Measurements from ENCODE around the gene LMTK2. TPM values are rescaled to one million over a fixed set of nuclear protein-coding genes. Genes with fewer than 3 reads are reported as not detected.
A peak's percentile ranks its signal among the peaks of the same experiment; 100 is the strongest.

Gene LMTK2
- total RNA-seq, 2 experiments from 2014 or later, result 30.3 to 31.7 TPM

DNA sequence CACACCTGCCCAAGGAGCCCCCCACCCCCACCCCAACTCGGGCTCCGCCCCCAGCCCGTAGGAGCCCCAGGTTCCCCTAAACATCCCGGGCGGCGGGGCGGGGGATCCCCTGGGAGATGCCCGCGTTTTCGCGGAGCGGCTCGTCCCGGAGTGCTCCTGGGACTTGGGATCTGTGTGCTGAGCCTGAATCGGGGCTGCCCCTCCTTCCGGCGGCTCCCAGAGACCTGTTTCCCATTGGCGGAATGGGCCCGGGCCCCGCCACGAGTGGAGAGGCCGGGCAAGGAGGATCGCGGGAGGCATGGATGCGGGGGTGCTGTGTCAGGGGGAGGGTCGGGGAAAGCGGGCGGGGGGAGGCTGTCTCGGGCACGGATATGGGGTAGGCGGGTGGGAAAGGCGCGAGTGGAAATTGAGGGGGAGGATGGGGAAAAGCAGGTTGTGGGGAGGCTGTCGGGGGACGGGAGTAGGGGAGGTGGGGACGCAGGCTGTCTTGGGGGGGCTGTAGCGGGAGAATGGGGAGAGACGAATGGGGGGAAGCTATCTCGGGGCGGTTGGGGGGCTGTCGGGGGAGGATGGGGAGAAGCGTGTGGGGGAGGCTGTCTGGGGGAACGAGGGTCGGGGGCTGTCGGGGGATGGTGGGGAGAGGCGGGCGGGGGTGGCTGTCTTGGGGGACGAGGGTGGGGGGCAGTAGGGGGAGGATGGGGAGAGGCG is 104.0 kb downstream of the LMTK2 start:
- no peaks in the 10 kb centered on the region for H3K27me3 Mint-ChIP-seq
- ATAC-seq (ENCODE audit: poor library complexity), result no peak
- POLR2A ChIA-PET, result interaction anchor here (1.3 to 2.7 kb wide), 2 partner anchors 8 to 40 kb away, joined by 5 to 18 read pairs; no protein-coding TSS in a partner anchor

GRCh38 chr7:98211221-98211675 is 104.6 kb downstream of the LMTK2 start, which contains the start of gene BHLHA15:
Gene BHLHA15, plus strand, starts transcription at chr7:98211439. Its CDS starts 871 bp downstream, at chr7:98212310.
- ChIA-PET CTCF (no interaction called here), POLR2A (interaction anchor here (0.8 to 2.7 kb wide), 3 partner anchors 9 to 40 kb away, joined by 3 to 18 read pairs (median 5); no protein-coding TSS in a partner anchor)
- H3K27me3 Mint-ChIP-seq, result no peaks in the 10 kb centered on the region
- peak within 1 kb of the TSS; percentile 26 for H3K4me3 ChIP-seq (ENCODE audit: low read length)
- H3K4me1 ChIP-seq (ENCODE audit: insufficient read depth, low read length), result peaks cover 13% of the 10 kb centered on the region
- DNase-seq (peak in 7 of 14 experiments; percentile 14 to 58 (median 39)), ATAC-seq (ENCODE audit: poor library complexity) (peak; percentile 29)
- no peak for TF ChIP-seq CTCF (IDR thresholded peaks at IDR 0.05)
- intact Hi-C loops (cut with DNase I, micrococcal nuclease), result loop anchor here in 1 of 2 experiments (5.0 kb wide), 2 partner anchors 41 to 71 kb away; partner anchors contain the start of genes BRI3 and TECPR1
- no peak within 1 kb of the TSS for H3K27ac ChIP-seq (ENCODE audit: low read depth in 1 of 2, low read length in 2 of 2)
- peaks cover 20% of the 10 kb centered on the region for H3K36me3 Mint-ChIP-seq (ENCODE audit: low read depth)
- peak within 1 kb of the TSS; percentile 63 for H3K4me3 Mint-ChIP-seq
- H3K9me3 Mint-ChIP-seq, result no peaks in the 10 kb centered on the region
- H3K27ac Mint-ChIP-seq, result no peak within 1 kb of the TSS
- H3K36me3 ChIP-seq (ENCODE audit: insufficient read depth, low read length), result peaks cover 17% of the 10 kb centered on the region
- H3K27me3 ChIP-seq (ENCODE audit: control insufficient read depth in 1 of 2, insufficient read depth in 2 of 2, low read length in 2 of 2), result no peaks in the 10 kb centered on the region
- H3K4me1 Mint-ChIP-seq (ENCODE audit: low read depth), result peaks cover 10% of the 10 kb centered on the region
- H3K9me3 ChIP-seq (ENCODE audit: control insufficient read depth in 1 of 2, insufficient read depth in 1 of 2, low read length in 2 of 2), result no peaks in the 10 kb centered on the region

More for the DNA sequence above, 104.0 kb downstream of the LMTK2 start:
- H3K4me1 ChIP-seq (ENCODE audit: insufficient read depth, low read length), result peaks cover 13% of the 10 kb centered on the region
- intact Hi-C loops (cut with DNase I, micrococcal nuclease), result loop anchor here in 1 of 2 experiments (5.0 kb wide), 2 partner anchors 42 to 72 kb away; partner anchors contain the start of genes BRI3 and TECPR1
- Mint-ChIP-seq H3K9me3 (no peaks in the 10 kb centered on the region), H3K36me3 (ENCODE audit: low read depth) (peaks cover 25% of the 10 kb centered on the region), H3K4me3 (no peak overlapping the region), H3K27ac (no peak overlapping the region), H3K4me1 (ENCODE audit: low read depth) (peaks cover 15% of the 10 kb centered on the region)
- H3K9me3 ChIP-seq (ENCODE audit: control insufficient read depth in 1 of 2, insufficient read depth in 1 of 2, low read length in 2 of 2), result no peaks in the 10 kb centered on the region
- DNase-seq, result peak in 2 of 14 experiments; percentile 16 to 25
- H3K4me3 ChIP-seq (ENCODE audit: low read length), result peak overlapping the region; percentile 26
- no peak for TF ChIP-seq CTCF (IDR thresholded peaks at IDR 0.05)
- no peaks in the 10 kb centered on the region for H3K27me3 ChIP-seq (ENCODE audit: control insufficient read depth in 1 of 2, insufficient read depth in 2 of 2, low read length in 2 of 2)
- H3K27ac ChIP-seq (ENCODE audit: low read depth in 1 of 2, low read length in 2 of 2), result no peak overlapping the region
- CTCF ChIA-PET, result no interaction called here
- H3K36me3 ChIP-seq (ENCODE audit: insufficient read depth, low read length), result peaks cover 17% of the 10 kb centered on the region

DNA sequence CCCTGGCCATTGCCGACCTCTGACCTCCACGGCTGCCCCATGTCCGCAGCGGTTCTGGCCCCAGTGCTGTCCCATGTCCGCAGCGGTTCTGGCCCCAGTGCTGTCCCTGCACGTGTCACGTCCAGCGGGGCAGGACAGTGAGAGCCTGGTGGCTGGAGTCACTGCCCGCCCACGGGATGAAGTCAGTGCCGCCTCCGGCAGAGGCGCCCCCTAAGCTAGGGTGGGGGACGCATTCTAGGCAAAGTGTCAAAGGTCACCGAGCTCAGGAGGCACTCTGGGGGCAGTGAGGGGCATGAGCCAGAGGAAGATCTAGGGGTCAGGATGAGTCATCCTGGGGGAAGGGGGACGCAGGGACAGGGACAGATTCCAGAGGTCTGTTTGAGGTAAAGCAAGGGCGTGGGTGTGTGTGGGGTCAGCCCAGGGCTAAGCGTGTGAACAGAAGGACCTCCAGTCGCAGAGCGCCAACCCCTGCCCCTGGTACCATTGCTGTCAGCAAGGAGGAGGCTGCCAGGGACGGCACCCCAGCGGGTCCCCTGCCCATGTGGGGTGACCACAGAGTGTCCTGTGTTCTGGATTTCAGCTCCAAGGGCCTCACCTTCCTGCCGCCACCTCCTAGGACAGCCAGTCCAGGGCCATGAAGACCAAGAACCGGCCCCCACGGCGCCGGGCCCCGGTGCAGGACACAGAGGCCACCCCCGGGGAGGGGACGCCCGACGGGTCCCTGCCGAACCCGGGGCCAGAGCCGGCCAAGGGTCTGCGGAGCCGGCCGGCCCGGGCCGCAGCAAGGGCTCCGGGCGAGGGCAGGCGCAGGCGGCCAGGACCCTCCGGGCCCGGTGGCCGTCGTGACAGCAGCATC is 105.2 kb downstream of the LMTK2 start:
- H3K27me3 ChIP-seq (ENCODE audit: control insufficient read depth in 1 of 2, insufficient read depth in 2 of 2, low read length in 2 of 2), result no peaks in the 10 kb centered on the region
- intact Hi-C loops (cut with DNase I, micrococcal nuclease), result loop anchor here in 1 of 2 experiments (5.0 kb wide), 2 partner anchors 40 to 70 kb away; partner anchors contain the start of genes BRI3 and TECPR1
- ChIA-PET CTCF (no interaction called here), POLR2A (interaction anchor here (0.8 to 2.7 kb wide), 4 partner anchors 9 to 40 kb away, joined by 3 to 18 read pairs (median 4); no protein-coding TSS in a partner anchor)
- H3K4me1 Mint-ChIP-seq (ENCODE audit: low read depth), result peaks cover 10% of the 10 kb centered on the region
- peak overlapping the region; percentile 26 for H3K4me3 ChIP-seq (ENCODE audit: low read length)
- peaks cover 12% of the 10 kb centered on the region for H3K36me3 ChIP-seq (ENCODE audit: insufficient read depth, low read length)
- no peak for TF ChIP-seq CTCF (IDR thresholded peaks at IDR 0.05)
- DNase-seq, result peak in 2 of 14 experiments; percentile 31 to 33
- H3K27me3 Mint-ChIP-seq, result no peaks in the 10 kb centered on the region
- H3K36me3 Mint-ChIP-seq (ENCODE audit: low read depth), result peaks cover 18% of the 10 kb centered on the region
- no peak for ATAC-seq (ENCODE audit: poor library complexity)
- H3K9me3 Mint-ChIP-seq, result no peaks in the 10 kb centered on the region
- peaks cover 13% of the 10 kb centered on the region for H3K4me1 ChIP-seq (ENCODE audit: insufficient read depth, low read length)
- H3K27ac ChIP-seq (ENCODE audit: low read depth in 1 of 2, low read length in 2 of 2), result no peak overlapping the region
- no peak overlapping the region for H3K27ac Mint-ChIP-seq
- H3K9me3 ChIP-seq (ENCODE audit: control insufficient read depth in 1 of 2, insufficient read depth in 1 of 2, low read length in 2 of 2), result no peaks in the 10 kb centered on the region
- peak overlapping the region; percentile 63 for H3K4me3 Mint-ChIP-seq

Measured in CD4-positive, alpha-beta T cell (primary cell).